CD4-positive, CD25-positive, alpha-beta regulatory T cell (primary cell): Measurements from ENCODE around the gene ST6GALNAC3. TPM values are rescaled to one million over a fixed set of nuclear protein-coding genes. Genes with fewer than 3 reads are reported as not detected.
"Not testable (repeated sequence)": the region's sequence is repeated elsewhere in the genome, so short reads cannot be mapped to it uniquely, and the experiment has no call there.

Experiments used
- ATAC-seq, 2 donors: fragments of 150-1000 bp; cut with Tn5 transposase; one replicate each; pipeline ENCODE4 v1.10.0; 2021; ENCODE audit warnings: low read depth in 2 of 2, moderate number of reproducible peaks in 2 of 2, moderate library complexity in 1 of 2
- DNase-seq, 3 donors: peaks; one replicate each; pipeline versions ENCODE4 v3.0.0 to v3.0.0-alpha.2; 2012 to 2022; ENCODE audit warnings: mixed read lengths in 1 of 3
- H3K27ac ChIP-seq: one replicate; pipeline ENCODE4 v1.7.0; 2013; ENCODE audit warnings: mild to moderate bottlenecking, low read length; ENCODE audit not compliant: insufficient read depth, poor library complexity, severe bottlenecking
- H3K27me3 ChIP-seq: one replicate; pipeline ENCODE4 v1.7.0; 2013; ENCODE audit warnings: low read length; ENCODE audit not compliant: control insufficient read depth, insufficient read depth
- H3K36me3 ChIP-seq: one replicate; pipeline ENCODE4 v1.7.0; 2013; ENCODE audit warnings: mild to moderate bottlenecking, low read length, moderate library complexity; ENCODE audit not compliant: control insufficient read depth, insufficient read depth
- H3K4me1 ChIP-seq: 2 replicates; pipeline ENCODE4 v1.7.0; 2013; ENCODE audit warnings: mild to moderate bottlenecking, low read length; ENCODE audit not compliant: insufficient read depth, control insufficient read depth, poor library complexity, severe bottlenecking
- H3K4me3 ChIP-seq: one replicate; pipeline ENCODE4 v1.7.0; 2013; ENCODE audit warnings: low read depth, mild to moderate bottlenecking, low read length, moderate library complexity
- H3K9me3 ChIP-seq, 2 experiments: 1 replicate in 1 of 2; 2 replicates in 1 of 2; pipeline ENCODE4 v1.7.0; 2013; ENCODE audit warnings: low read length in 2 of 2, mild to moderate bottlenecking in 1 of 2, moderate library complexity in 1 of 2; ENCODE audit not compliant: control insufficient read depth in 2 of 2
- H3K27ac Mint-ChIP-seq, 3 donors: one replicate each; pipeline ENCODE4 v1.8.0; 2020 to 2022; ENCODE audit warnings: mild to moderate bottlenecking in 3 of 3, mixed read lengths in 3 of 3, moderate library complexity in 2 of 3
- H3K27me3 Mint-ChIP-seq: one replicate; pipeline ENCODE4 v1.8.0; 2022; ENCODE audit warnings: mild to moderate bottlenecking, mixed read lengths
- H3K36me3 Mint-ChIP-seq: one replicate; pipeline ENCODE4 v1.8.0; 2020; ENCODE audit warnings: mixed read lengths
- H3K4me1 Mint-ChIP-seq, 4 donors: one replicate each; pipeline ENCODE4 v1.8.0; 2020 to 2022; ENCODE audit warnings: mixed read lengths in 4 of 4, mild to moderate bottlenecking in 1 of 4
- H3K4me3 Mint-ChIP-seq, 4 donors: one replicate each; pipeline ENCODE4 v1.8.0; 2020 to 2022; ENCODE audit warnings: mild to moderate bottlenecking in 4 of 4, mixed read lengths in 4 of 4, moderate library complexity in 3 of 4
- H3K9me3 Mint-ChIP-seq, 7 donors: one replicate each; pipeline ENCODE4 v1.8.0; 2020 to 2022; ENCODE audit warnings: mixed read lengths in 7 of 7, mild to moderate bottlenecking in 3 of 7, moderate library complexity in 2 of 7
- polyA plus RNA-seq, 4 donors: library from polyadenylated mRNA; unstranded; fragments of 300-500 nt; fragmentation: Illumina TruSeq; gene quantifications; one replicate each; pipeline ENCODE4 v1.2.3, GENCODE V29; 2021
- total RNA-seq: library from RNA; stranded (reverse); gene quantifications from one replicate; pipeline ENCODE4 v1.2.3, GENCODE V29; 2022

ST6GALNAC3 gene
- total and polyA plus RNA-seq, 5 donors from 2014 or later: 0.03 to 3.4 (median 0.95) TPM

DNA sequence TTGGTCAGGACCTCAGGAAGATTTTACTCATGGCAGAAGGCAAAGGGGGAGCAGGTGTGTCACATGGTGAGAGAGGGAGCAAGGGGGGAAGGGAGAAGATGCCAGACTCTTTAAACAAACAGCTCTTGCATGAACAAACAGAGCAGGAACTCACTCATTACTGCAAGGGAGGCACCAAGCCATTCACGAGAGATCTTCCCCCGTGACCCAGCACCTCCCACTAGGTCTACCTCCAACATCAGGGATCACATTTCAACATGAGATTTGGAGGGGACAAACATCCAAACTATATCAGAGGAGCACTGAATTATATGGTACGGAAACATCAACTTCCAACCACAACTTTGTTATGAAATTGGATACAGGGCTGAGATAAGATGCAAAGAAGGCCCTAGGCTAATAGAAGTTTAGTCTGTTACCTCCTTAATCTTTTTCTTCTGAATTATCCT is 164.9 kb downstream of the ST6GALNAC3 start:
- H3K36me3 Mint-ChIP-seq: no peaks in the 10 kb centered on the region
- H3K27ac ChIP-seq: no peak overlapping the region

GRCh38 chr1:76240316-76240715 is 165.8 kb downstream of the ST6GALNAC3 start:
- Mint-ChIP-seq H3K9me3 (peaks cover under 1 to 11% (median 2%) of the 10 kb centered on the region in 7 donors), H3K27me3 (no peaks in the 10 kb centered on the region), H3K4me3 (no peak overlapping the region), H3K27ac (peak overlapping the region in 1 of 3 donors; percentile 17), H3K36me3 (no peaks in the 10 kb centered on the region), H3K4me1 (peaks cover 0 to 2% (median under 1%) of the 10 kb centered on the region in 4 donors)
- Histone ChIP-seq H3K27me3 (no peaks in the 10 kb centered on the region), H3K27ac (no peak overlapping the region), H3K36me3 (no peaks in the 10 kb centered on the region), H3K4me3 (no peak overlapping the region), H3K4me1 (no peaks in the 10 kb centered on the region), H3K9me3 (no peaks in the 10 kb centered on the region)
- ATAC-seq (no peak), DNase-seq (no peak)

More for the DNA sequence above, 164.9 kb downstream of the ST6GALNAC3 start:
- Mint-ChIP-seq H3K9me3 (peaks cover 0 to 8% (median 1%) of the 10 kb centered on the region in 7 donors), H3K27me3 (no peaks in the 10 kb centered on the region), H3K4me3 (no peak overlapping the region), H3K4me1 (no peaks in the 10 kb centered on the region), H3K27ac (no peak overlapping the region)
- no peak for ATAC-seq
- Histone ChIP-seq H3K4me3 (no peak overlapping the region), H3K27me3 (no peaks in the 10 kb centered on the region), H3K36me3 (no peaks in the 10 kb centered on the region), H3K9me3 (no peaks in the 10 kb centered on the region), H3K4me1 (no peaks in the 10 kb centered on the region)
- DNase-seq: no peak

GRCh38 chr1:76242587-76242986 is 168.0 kb downstream of the ST6GALNAC3 start:
- H3K4me3 ChIP-seq, H3K9me3 ChIP-seq, H3K27me3 ChIP-seq, H3K27ac Mint-ChIP-seq, H3K4me1 Mint-ChIP-seq, H3K36me3 Mint-ChIP-seq, H3K36me3 ChIP-seq, H3K27me3 Mint-ChIP-seq, H3K4me3 Mint-ChIP-seq, ATAC-seq, H3K4me1 ChIP-seq, H3K27ac ChIP-seq, DNase-seq: not testable (repeated sequence)
- H3K9me3 Mint-ChIP-seq: peaks cover 1 to 13% (median 7%) of the 10 kb centered on the region in 7 donors

DNA sequence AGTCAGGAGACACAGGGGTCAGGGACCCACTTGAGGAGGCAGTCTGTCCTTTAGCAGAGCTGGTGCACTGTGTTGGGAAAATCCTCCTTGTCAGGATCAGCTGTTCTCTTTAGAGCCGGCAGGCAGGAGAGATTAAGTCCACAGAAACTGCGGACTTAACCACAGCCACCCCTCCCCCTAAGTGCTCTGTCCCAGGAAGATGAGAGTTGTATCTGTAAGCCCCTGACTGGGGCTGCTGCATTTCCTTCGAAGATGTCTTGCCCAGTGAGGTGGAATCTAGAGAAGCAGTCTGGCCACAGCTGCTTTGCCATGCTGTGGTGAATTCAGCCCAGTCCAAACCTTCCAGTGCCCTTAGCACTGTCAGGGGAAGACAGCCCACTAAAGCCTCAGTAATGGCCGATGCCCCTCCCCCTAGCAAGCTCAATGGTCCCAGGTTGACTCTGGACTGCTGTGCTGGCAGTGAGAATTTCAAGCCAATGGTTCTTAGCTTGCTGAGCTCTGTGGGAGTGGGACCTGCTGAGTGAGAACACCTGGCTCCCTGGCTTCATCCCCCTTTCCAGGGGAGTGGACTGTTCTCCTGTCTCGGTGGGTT is 172.8 kb downstream of the ST6GALNAC3 start:
- Mint-ChIP-seq H3K9me3 (peaks cover 1 to 13% (median 7%) of the 10 kb centered on the region in 7 donors), H3K36me3 (no peaks in the 10 kb centered on the region), H3K27ac (no peak overlapping the region), H3K4me1 (peaks cover 0 to 16% (median 4%) of the 10 kb centered on the region in 4 donors), H3K27me3 (peaks cover 12% of the 10 kb centered on the region), H3K4me3 (no peak overlapping the region)
- Histone ChIP-seq H3K27ac (no peak overlapping the region), H3K36me3 (no peaks in the 10 kb centered on the region), H3K4me3 (no peak overlapping the region), H3K4me1 (no peaks in the 10 kb centered on the region), H3K9me3 (no peaks in the 10 kb centered on the region), H3K27me3 (no peaks in the 10 kb centered on the region)
- ATAC-seq (no peak), DNase-seq (no peak)

DNA sequence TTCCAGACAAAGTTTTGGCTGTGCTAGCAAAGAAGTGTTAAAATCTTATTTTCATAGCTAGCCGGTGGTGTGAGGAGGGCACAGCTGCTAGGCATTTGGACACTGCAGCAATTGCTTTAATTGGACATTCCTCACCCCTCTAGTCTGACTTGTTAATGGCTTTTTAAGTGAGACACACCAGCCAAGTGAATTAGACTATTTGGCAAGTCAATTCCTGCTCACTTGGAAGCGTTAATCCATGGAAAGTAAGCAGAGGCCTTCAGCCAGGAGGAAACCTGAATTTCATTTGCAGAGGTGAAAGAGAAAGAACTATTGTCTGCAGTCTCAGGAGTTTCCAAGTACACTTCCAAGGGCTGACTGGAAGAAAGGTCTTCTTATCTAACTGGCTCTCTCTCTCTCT is 175.7 kb downstream of the ST6GALNAC3 start:
- H3K4me1 Mint-ChIP-seq: peaks cover 0 to 24% (median 5%) of the 10 kb centered on the region in 4 donors
- H3K36me3 Mint-ChIP-seq: no peaks in the 10 kb centered on the region
- ATAC-seq (no peak), DNase-seq (no peak)
- no peaks in the 10 kb centered on the region for H3K9me3 ChIP-seq
- no peak overlapping the region for H3K27ac ChIP-seq
- H3K4me1 ChIP-seq: no peaks in the 10 kb centered on the region
- peaks cover 0 to 6% (median 1%) of the 10 kb centered on the region in 7 donors for H3K9me3 Mint-ChIP-seq
- no peak overlapping the region for H3K4me3 ChIP-seq
- no peak overlapping the region for H3K27ac Mint-ChIP-seq
- H3K36me3 ChIP-seq: no peaks in the 10 kb centered on the region
- peaks cover 12% of the 10 kb centered on the region for H3K27me3 Mint-ChIP-seq
- no peak overlapping the region for H3K4me3 Mint-ChIP-seq
- H3K27me3 ChIP-seq: no peaks in the 10 kb centered on the region

DNA sequence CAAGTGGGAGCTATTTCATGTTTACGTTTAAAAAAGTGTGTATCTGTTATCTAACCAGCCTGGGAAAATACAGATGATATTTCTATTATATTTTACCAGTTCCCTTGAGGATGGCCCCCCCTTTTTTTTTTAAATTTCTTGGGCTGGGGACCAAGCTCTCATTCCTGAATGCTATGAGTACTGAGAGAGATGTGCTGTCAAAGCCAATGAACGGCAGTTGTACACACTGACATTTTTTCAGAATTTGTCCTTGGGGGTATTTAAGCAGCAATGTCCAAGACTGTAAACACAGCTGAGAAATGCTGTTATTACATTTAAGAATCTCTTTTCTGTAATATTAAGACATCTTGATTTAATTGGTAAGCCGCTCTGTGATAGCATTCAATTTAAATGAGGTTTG is 177.9 kb downstream of the ST6GALNAC3 start:
- Mint-ChIP-seq H3K27ac (no peak overlapping the region), H3K4me3 (no peak overlapping the region), H3K36me3 (no peaks in the 10 kb centered on the region), H3K4me1 (peaks cover 4 to 33% (median 13%) of the 10 kb centered on the region in 4 donors), H3K27me3 (peaks cover 12% of the 10 kb centered on the region), H3K9me3 (peaks cover 0 to 3% (median 0%) of the 10 kb centered on the region in 7 donors)
- Histone ChIP-seq H3K36me3 (no peaks in the 10 kb centered on the region), H3K4me1 (no peaks in the 10 kb centered on the region), H3K9me3 (no peaks in the 10 kb centered on the region), H3K27me3 (no peaks in the 10 kb centered on the region), H3K4me3 (no peak overlapping the region), H3K27ac (no peak overlapping the region)
- no peak for DNase-seq
- ATAC-seq: no peak

- H3K27me3 Mint-ChIP-seq: peaks cover 4% of the 10 kb centered on the region
- peaks cover 0 to 3% (median 0%) of the 10 kb centered on the region in 7 donors for H3K9me3 Mint-ChIP-seq
- H3K4me3 Mint-ChIP-seq: no peak overlapping the region
- H3K4me1 Mint-ChIP-seq: peaks cover 4 to 41% (median 13%) of the 10 kb centered on the region in 4 donors
- no peak overlapping the region for H3K27ac Mint-ChIP-seq
- no peak for ATAC-seq
- no peaks in the 10 kb centered on the region for H3K4me1 ChIP-seq
- no peaks in the 10 kb centered on the region for H3K9me3 ChIP-seq
- no peaks in the 10 kb centered on the region for H3K27me3 ChIP-seq
- no peaks in the 10 kb centered on the region for H3K36me3 Mint-ChIP-seq
- H3K36me3 ChIP-seq: no peaks in the 10 kb centered on the region
- no peak overlapping the region for H3K4me3 ChIP-seq
- no peak for DNase-seq
- H3K27ac ChIP-seq: no peak overlapping the region
Measured at GRCh38 chr1:76254104-76255030, 179.8 kb downstream of the ST6GALNAC3 start.
